ENCODE measurements around the gene MEIOSIN.

DNA sequence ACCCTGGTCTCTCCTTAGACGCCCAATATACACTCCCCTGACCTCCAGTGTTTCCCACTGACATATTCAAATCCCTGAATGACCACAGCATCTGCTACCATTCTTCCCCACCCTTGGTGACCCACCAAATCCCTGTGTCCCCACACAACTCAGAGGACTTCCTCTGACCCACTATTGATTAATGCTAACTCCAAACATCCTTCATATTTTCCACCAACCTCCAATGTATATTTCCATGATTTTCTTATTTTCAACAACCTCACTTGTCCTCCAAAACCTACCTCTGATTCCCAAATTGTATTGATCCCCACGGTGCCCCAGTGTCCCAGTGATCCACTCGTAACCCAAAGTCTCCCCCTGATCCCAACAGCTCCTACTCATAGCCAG, 59.9 kb downstream of the MEIOSIN start:
- no peak for TF ChIP-seq POLR2A (IDR thresholded peaks at IDR 0.05)
- TF ChIP-seq, protein P1, sequence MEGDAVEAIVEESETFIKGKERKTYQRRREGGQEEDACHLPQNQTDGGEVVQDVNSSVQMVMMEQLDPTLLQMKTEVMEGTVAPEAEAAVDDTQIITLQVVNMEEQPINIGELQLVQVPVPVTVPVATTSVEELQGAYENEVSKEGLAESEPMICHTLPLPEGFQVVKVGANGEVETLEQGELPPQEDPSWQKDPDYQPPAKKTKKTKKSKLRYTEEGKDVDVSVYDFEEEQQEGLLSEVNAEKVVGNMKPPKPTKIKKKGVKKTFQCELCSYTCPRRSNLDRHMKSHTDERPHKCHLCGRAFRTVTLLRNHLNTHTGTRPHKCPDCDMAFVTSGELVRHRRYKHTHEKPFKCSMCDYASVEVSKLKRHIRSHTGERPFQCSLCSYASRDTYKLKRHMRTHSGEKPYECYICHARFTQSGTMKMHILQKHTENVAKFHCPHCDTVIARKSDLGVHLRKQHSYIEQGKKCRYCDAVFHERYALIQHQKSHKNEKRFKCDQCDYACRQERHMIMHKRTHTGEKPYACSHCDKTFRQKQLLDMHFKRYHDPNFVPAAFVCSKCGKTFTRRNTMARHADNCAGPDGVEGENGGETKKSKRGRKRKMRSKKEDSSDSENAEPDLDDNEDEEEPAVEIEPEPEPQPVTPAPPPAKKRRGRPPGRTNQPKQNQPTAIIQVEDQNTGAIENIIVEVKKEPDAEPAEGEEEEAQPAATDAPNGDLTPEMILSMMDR (IDR thresholded peaks at IDR 0.05): no peak
